ENCODE measurements around the gene PAXIP1. TPM values are rescaled to one million over a fixed set of nuclear protein-coding genes. Genes with fewer than 3 reads are reported as not detected.

Gene PAXIP1
- total and polyA plus RNA-seq, 2 donors (not counting 1 experiment from before 2014, with no cell fraction given), result 5.8 to 6.4 TPM

DNA sequence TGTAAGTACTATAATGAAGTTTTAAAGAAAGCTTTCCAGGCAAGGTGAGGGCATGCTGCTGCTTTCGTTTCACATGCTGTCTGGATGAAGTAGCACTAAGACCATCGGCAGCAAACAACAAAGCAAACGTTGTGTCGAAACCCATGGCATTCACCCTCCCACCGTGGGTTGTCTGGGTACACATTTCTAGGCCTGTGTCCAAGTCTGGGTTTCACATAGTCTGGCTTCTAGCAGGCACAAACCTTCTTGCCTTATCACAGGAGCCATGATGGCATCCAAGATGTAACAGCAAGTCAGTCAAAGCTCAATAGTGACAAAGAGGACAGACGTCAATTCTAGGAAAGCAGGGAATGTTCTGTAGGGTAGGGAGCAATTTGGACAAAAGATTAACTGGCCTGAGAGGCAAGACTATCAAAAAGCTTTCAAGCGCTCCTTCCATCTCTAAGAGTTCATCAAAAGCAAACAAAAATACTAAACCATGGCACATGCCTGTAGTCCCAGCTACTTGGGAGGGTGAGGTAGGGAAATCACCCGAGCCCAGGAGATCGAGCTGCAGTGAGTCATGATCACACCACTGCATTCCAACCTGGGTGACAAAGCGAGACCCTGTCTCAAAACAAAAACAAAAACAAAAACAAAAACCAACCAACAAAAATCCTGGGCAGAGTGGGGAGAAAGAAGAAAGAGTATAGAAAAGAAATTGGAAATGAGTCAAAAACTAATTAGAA, 42.7 kb downstream of the PAXIP1 start:
- no peak overlapping the region for H2AFZ ChIP-seq (ENCODE audit: low read length)
- no peaks in the 10 kb centered on the region for H3K4me1 ChIP-seq (ENCODE audit: control insufficient read depth, extremely low read depth, insufficient read depth, low read length)
- DNase-seq (ENCODE audit: low read depth in 2 of 2), result peak in 1 of 2 donors; percentile 7
- TF ChIP-seq EZH2 (IDR thresholded peaks at IDR 0.05; ENCODE audit: low read length, missing control alignments), result no peak
- TF ChIP-seq, protein P1, sequence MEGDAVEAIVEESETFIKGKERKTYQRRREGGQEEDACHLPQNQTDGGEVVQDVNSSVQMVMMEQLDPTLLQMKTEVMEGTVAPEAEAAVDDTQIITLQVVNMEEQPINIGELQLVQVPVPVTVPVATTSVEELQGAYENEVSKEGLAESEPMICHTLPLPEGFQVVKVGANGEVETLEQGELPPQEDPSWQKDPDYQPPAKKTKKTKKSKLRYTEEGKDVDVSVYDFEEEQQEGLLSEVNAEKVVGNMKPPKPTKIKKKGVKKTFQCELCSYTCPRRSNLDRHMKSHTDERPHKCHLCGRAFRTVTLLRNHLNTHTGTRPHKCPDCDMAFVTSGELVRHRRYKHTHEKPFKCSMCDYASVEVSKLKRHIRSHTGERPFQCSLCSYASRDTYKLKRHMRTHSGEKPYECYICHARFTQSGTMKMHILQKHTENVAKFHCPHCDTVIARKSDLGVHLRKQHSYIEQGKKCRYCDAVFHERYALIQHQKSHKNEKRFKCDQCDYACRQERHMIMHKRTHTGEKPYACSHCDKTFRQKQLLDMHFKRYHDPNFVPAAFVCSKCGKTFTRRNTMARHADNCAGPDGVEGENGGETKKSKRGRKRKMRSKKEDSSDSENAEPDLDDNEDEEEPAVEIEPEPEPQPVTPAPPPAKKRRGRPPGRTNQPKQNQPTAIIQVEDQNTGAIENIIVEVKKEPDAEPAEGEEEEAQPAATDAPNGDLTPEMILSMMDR (conservative IDR thresholded peaks at IDR 0.05 in 1 of 2, IDR thresholded peaks at IDR 0.05 in 1 of 2; ENCODE audit: low read depth in 1 of 2, low read length in 2 of 2), result no peak
- H3K4me3 ChIP-seq (replicated peaks in 1 of 4; ENCODE audit: control extremely low read depth in 1 of 4, insufficient read depth in 1 of 4, low read depth in 3 of 4, low read length in 4 of 4), result no peak overlapping the region
- H4K20me1 ChIP-seq (ENCODE audit: control insufficient read depth, extremely low read depth, insufficient read depth, low read length), result no peaks in the 10 kb centered on the region
- H3K4me2 ChIP-seq (ENCODE audit: extremely low read depth, insufficient read depth, low read length), result no peak overlapping the region
- no peaks in the 10 kb centered on the region for H3K9me3 ChIP-seq (ENCODE audit: control insufficient read depth, insufficient read depth, low read depth, low read length)
- H3K9ac ChIP-seq (ENCODE audit: insufficient read depth, low read length), result no peak overlapping the region
- no peaks in the 10 kb centered on the region for H3K27me3 ChIP-seq (ENCODE audit: control insufficient read depth, insufficient read depth, low read length)
- no peak overlapping the region for H3K27ac ChIP-seq (ENCODE audit: insufficient read depth, low read length)
- peaks cover 7% of the 10 kb centered on the region for H3K36me3 ChIP-seq (ENCODE audit: control insufficient read depth, insufficient read depth, low read length)
- no peaks in the 10 kb centered on the region for H3K79me2 ChIP-seq (ENCODE audit: control insufficient read depth, insufficient read depth, low read length)

- TF ChIP-seq, protein P1 (conservative IDR thresholded peaks at IDR 0.05 in 1 of 2, IDR thresholded peaks at IDR 0.05 in 1 of 2; ENCODE audit: low read depth in 1 of 2, low read length in 2 of 2), result no peak
- TF ChIP-seq EZH2 (IDR thresholded peaks at IDR 0.05; ENCODE audit: low read length, missing control alignments), result no peak
- Histone ChIP-seq H4K20me1 (ENCODE audit: control insufficient read depth, extremely low read depth, insufficient read depth, low read length) (no peaks in the 10 kb centered on the region), H3K9me3 (ENCODE audit: control insufficient read depth, insufficient read depth, low read depth, low read length) (no peaks in the 10 kb centered on the region), H3K27ac (ENCODE audit: insufficient read depth, low read length) (no peak overlapping the region), H2AFZ (ENCODE audit: low read length) (no peak overlapping the region), H3K79me2 (ENCODE audit: control insufficient read depth, insufficient read depth, low read length) (no peaks in the 10 kb centered on the region), H3K4me3 (replicated peaks in 1 of 4; ENCODE audit: control extremely low read depth in 1 of 4, insufficient read depth in 1 of 4, low read depth in 3 of 4, low read length in 4 of 4) (no peak overlapping the region), H3K9ac (ENCODE audit: insufficient read depth, low read length) (no peak overlapping the region), H3K27me3 (ENCODE audit: control insufficient read depth, insufficient read depth, low read length) (no peaks in the 10 kb centered on the region), H3K4me2 (ENCODE audit: extremely low read depth, insufficient read depth, low read length) (no peak overlapping the region), H3K4me1 (ENCODE audit: control insufficient read depth, extremely low read depth, insufficient read depth, low read length) (no peaks in the 10 kb centered on the region), H3K36me3 (ENCODE audit: control insufficient read depth, insufficient read depth, low read length) (peaks cover 4% of the 10 kb centered on the region)
- DNase-seq (ENCODE audit: low read depth in 2 of 2), result no peak
These were observed 46.5 kb downstream of the PAXIP1 start for GRCh38 chr7:154956427-154956826.

DNA sequence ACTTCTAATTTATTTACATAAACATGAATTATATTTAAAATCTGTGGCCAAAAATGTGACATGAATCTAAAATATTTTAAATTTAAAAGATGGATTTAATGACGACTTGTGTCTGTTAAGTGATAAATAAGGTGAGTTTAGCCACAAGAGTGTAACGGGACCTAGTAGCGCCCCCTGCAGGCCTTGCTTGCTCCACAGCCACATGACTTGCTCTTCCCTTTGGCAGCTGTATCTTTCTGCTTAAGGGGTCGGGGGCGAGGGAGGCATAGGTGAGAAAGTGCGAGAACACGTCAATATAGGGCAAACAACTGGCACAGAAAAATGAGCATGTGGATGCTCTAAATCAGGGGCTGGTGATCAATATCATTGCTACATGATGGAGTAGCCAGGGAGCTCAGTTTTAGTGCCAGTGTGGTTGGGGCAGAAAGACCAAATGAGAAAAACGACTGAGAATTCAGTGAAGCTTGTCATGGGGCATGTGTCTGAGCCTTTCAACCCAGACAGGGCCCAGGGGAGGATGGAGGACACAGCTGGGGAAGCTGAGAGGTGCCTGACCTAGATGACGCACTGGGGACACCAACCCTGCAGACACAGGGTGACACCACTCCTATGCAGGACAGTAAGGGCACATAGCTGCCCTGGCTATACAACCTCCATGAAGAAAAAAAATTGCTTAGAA, 49.8 kb downstream of the PAXIP1 start:
- Histone ChIP-seq H3K27ac (ENCODE audit: insufficient read depth, low read length) (no peak overlapping the region), H3K79me2 (ENCODE audit: control insufficient read depth, insufficient read depth, low read length) (no peaks in the 10 kb centered on the region), H3K4me2 (ENCODE audit: extremely low read depth, insufficient read depth, low read length) (no peak overlapping the region), H3K9ac (ENCODE audit: insufficient read depth, low read length) (no peak overlapping the region), H3K9me3 (ENCODE audit: control insufficient read depth, insufficient read depth, low read depth, low read length) (no peaks in the 10 kb centered on the region), H3K36me3 (ENCODE audit: control insufficient read depth, insufficient read depth, low read length) (no peaks in the 10 kb centered on the region), H4K20me1 (ENCODE audit: control insufficient read depth, extremely low read depth, insufficient read depth, low read length) (peaks cover 2% of the 10 kb centered on the region), H3K4me3 (replicated peaks in 1 of 4; ENCODE audit: control extremely low read depth in 1 of 4, insufficient read depth in 1 of 4, low read depth in 3 of 4, low read length in 4 of 4) (no peak overlapping the region), H3K4me1 (ENCODE audit: control insufficient read depth, extremely low read depth, insufficient read depth, low read length) (no peaks in the 10 kb centered on the region), H3K27me3 (ENCODE audit: control insufficient read depth, insufficient read depth, low read length) (no peaks in the 10 kb centered on the region), H2AFZ (ENCODE audit: low read length) (no peak overlapping the region)
- no peak for TF ChIP-seq EZH2 (IDR thresholded peaks at IDR 0.05; ENCODE audit: low read length, missing control alignments)
- TF ChIP-seq, protein P1 (conservative IDR thresholded peaks at IDR 0.05 in 1 of 2, IDR thresholded peaks at IDR 0.05 in 1 of 2; ENCODE audit: low read depth in 1 of 2, low read length in 2 of 2), result peak; percentile 60 to 79
- DNase-seq (ENCODE audit: low read depth in 2 of 2), result peak; percentile 8 to 54
